ENCODE measurements around the gene PTTG1IP2. TPM values are rescaled to one million over a fixed set of nuclear protein-coding genes. Genes with fewer than 3 reads are reported as not detected.

The PTTG1IP2 gene
- total and polyA plus RNA-seq, 2 donors (not counting 1 experiment from before 2014, with no cell fraction given), result not detected

- POLR2A ChIA-PET, result no interaction called here
- no peak overlapping the region for H3K27ac Mint-ChIP-seq
- ATAC-seq (ENCODE audit: low read depth) (no peak), DNase-seq (no peak)
- WGBS (ENCODE audit: insufficient coverage), result no CpG with 5 or more reads among the region's 1 CpG
- Histone ChIP-seq H3K4me3 (ENCODE audit: control extremely low read depth in 1 of 5, extremely low read depth in 1 of 5, insufficient read depth in 1 of 5, low read depth in 2 of 5, low read length in 4 of 5) (no peak overlapping the region), H4K20me1 (ENCODE audit: control insufficient read depth, insufficient read depth, low read length, poor library complexity, severe bottlenecking) (no peaks in the 10 kb centered on the region), H3K9ac (ENCODE audit: low read length) (no peak overlapping the region), H3K79me2 (ENCODE audit: control insufficient read depth, insufficient read depth, low read length) (no peaks in the 10 kb centered on the region), H3K36me3 (replicated peaks in 1 of 2; ENCODE audit: control extremely low read depth in 1 of 2, control insufficient read depth in 1 of 2, extremely low read depth in 1 of 2, insufficient read depth in 2 of 2, low read length in 1 of 2) (no peaks in the 10 kb centered on the region), H3K9me3 (ENCODE audit: control extremely low read depth in 1 of 3, control insufficient read depth in 2 of 3, insufficient read depth in 1 of 3, low read length in 2 of 3) (peaks cover 0 to 4% (median 0%) of the 10 kb centered on the region in 3 donors), H3K27ac (ENCODE audit: low read length in 2 of 2) (no peak overlapping the region), H2AFZ (ENCODE audit: insufficient read depth, low read depth, low read length, poor library complexity, severe bottlenecking) (no peak overlapping the region), H3K4me2 (replicated peaks; ENCODE audit: low read depth, low read length, poor library complexity, severe bottlenecking) (no peak overlapping the region), H3K4me1 (ENCODE audit: control insufficient read depth in 2 of 2, insufficient read depth in 2 of 2, low read length in 2 of 2) (no peaks in the 10 kb centered on the region), H3K27me3 (replicated peaks in 1 of 4; ENCODE audit: control extremely low read depth in 1 of 4, control insufficient read depth in 3 of 4, insufficient read depth in 4 of 4, low read length in 3 of 4) (no peaks in the 10 kb centered on the region)
- H3K4me1 Mint-ChIP-seq, result no peaks in the 10 kb centered on the region
- CTCF ChIA-PET, result no interaction called here
- H3K9me3 Mint-ChIP-seq (ENCODE audit: insufficient read depth), result no peaks in the 10 kb centered on the region
- no peak overlapping the region for H3K4me3 Mint-ChIP-seq
- TF ChIP-seq, protein P1, sequence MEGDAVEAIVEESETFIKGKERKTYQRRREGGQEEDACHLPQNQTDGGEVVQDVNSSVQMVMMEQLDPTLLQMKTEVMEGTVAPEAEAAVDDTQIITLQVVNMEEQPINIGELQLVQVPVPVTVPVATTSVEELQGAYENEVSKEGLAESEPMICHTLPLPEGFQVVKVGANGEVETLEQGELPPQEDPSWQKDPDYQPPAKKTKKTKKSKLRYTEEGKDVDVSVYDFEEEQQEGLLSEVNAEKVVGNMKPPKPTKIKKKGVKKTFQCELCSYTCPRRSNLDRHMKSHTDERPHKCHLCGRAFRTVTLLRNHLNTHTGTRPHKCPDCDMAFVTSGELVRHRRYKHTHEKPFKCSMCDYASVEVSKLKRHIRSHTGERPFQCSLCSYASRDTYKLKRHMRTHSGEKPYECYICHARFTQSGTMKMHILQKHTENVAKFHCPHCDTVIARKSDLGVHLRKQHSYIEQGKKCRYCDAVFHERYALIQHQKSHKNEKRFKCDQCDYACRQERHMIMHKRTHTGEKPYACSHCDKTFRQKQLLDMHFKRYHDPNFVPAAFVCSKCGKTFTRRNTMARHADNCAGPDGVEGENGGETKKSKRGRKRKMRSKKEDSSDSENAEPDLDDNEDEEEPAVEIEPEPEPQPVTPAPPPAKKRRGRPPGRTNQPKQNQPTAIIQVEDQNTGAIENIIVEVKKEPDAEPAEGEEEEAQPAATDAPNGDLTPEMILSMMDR (IDR thresholded peaks at IDR 0.05), result no peak
- TF ChIP-seq EZH2 (IDR thresholded peaks at IDR 0.05; ENCODE audit: borderline replicate concordance, insufficient read depth, low read depth, low read length, poor library complexity, severe bottlenecking), result no peak
- intact Hi-C loops (cut with micrococcal nuclease), result no loop called here
- H3K27me3 Mint-ChIP-seq, result no peaks in the 10 kb centered on the region
These were observed 91.3 kb downstream of the PTTG1IP2 start for GRCh38 chr7:90560730-90561129.

Other genes with a start within 250 kb of the PTTG1IP2 start
- gene CFAP69, start 224.5 kb upstream of the PTTG1IP2 start, total RNA-seq, result 0.15 and 0.29 TPM in 2 replicates
- 0.10 TPM in 1 of 2 replicates, not detected in the other for gene CFAP69, start 224.5 kb upstream of the PTTG1IP2 start, polyA plus RNA-seq
- gene FAM237B, start 148.3 kb upstream of the PTTG1IP2 start, total RNA-seq, result not detected in 2 replicates
- not detected in 2 replicates for gene FAM237B, start 148.3 kb upstream of the PTTG1IP2 start, polyA plus RNA-seq
- gene GTPBP10, start 122.9 kb upstream of the PTTG1IP2 start, total RNA-seq, result 36.2 and 39.5 TPM in 2 replicates
- gene GTPBP10, start 122.9 kb upstream of the PTTG1IP2 start, polyA plus RNA-seq, result 14.2 and 17.7 TPM in 2 replicates
- 14.1 and 17.3 TPM in 2 replicates for gene CLDN12, start 66.2 kb upstream of the PTTG1IP2 start, total RNA-seq
- 1.2 and 2.4 TPM in 2 replicates for gene CLDN12, start 66.2 kb upstream of the PTTG1IP2 start, polyA plus RNA-seq
- 167 and 174 TPM in 2 replicates for gene CDK14, start 126.7 kb downstream of the PTTG1IP2 start, total RNA-seq
- gene CDK14, start 126.7 kb downstream of the PTTG1IP2 start, polyA plus RNA-seq, result 42.1 and 45.5 TPM in 2 replicates